ENCODE measurements around the gene TMEM35B.
"Not testable (repeated sequence)": the region's sequence is repeated elsewhere in the genome, so short reads cannot be mapped to it uniquely, and the experiment has no call there.

Gene TMEM35B

GRCh38 chr1:34975771-34976170, 9.4 kb downstream of the TMEM35B start:
- DNase-seq (ENCODE audit: low spot score) = no peak

DNA sequence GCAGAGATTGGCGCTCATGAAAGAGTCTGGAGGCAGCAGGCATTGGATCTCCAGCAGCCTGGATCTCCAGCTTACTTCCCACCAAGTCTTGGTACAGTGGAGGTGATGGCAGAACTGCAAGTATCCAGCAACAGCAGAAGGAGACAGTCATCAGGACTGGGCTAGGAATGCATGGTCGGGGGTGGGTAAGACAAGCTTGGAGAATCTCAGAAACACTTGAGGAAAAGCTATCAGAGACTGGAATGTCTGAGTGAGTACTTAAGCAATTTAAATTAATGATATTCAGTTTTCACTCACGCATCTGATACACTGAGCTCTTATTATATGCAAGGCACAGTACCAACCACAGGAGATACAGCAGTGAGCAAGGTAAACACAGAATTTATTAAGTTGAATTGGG, 9.8 kb downstream of the TMEM35B start:
- no peak for DNase-seq (ENCODE audit: low spot score)

- no peak for DNase-seq (ENCODE audit: low spot score)
These were observed 10.5 kb downstream of the TMEM35B start for GRCh38 chr1:34974626-34975025.

GRCh38 chr1:34973326-34973725, 11.8 kb downstream of the TMEM35B start:
- DNase-seq (ENCODE audit: low spot score) = no peak

GRCh38 chr1:34970829-34971228, 14.3 kb downstream of the TMEM35B start:
- DNase-seq (ENCODE audit: low spot score) = no peak

DNA sequence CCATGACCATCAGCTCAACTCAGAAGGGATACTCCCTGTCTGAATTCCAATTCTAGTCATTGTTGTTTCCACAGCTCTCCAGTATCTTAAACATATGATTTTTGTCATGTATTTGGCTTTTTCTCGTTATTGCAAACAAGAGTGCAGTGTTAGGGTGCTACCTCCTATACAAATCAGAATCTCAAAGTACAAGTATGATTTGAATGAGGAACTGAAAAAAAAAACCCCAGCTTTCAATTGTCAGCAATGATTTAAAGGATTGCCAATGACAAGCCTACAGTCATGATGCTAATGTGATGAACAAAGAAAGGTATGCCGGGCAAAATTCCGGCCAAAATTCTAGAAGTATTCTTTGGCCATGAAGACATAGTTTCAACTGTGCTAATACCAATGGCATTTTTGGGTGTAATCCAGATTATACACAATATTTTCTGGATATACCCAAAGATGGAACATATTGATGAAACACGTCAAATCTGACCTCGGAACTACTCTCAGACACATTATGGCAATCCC, 14.9 kb downstream of the TMEM35B start:
- no peak for DNase-seq (ENCODE audit: low spot score)

GRCh38 chr1:34968297-34968696, 16.9 kb downstream of the TMEM35B start:
- not testable (repeated sequence) for DNase-seq (ENCODE audit: low spot score)

GRCh38 chr1:34967672-34968071, 17.5 kb downstream of the TMEM35B start:
- not testable (repeated sequence) for DNase-seq (ENCODE audit: low spot score)

DNA sequence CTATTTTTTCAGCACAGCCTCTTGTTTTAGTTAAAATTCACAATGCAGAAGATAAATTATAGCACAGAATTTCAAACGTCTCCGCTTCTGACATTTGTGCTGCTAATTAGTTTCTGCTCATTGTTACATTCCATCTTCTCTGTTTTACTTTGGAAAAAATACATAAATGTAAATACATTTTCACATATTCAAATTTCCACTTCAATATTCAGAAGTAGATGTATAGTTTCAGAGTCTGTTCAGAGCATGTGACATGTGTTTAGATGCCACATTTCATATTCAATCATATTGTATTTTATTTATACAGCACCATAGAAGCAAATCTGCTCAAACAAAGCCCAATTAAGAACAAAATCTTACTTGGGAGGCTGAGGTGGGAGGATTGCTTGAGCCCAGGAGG, 19.6 kb downstream of the TMEM35B start:
- no peak for DNase-seq (ENCODE audit: low spot score)

DNA sequence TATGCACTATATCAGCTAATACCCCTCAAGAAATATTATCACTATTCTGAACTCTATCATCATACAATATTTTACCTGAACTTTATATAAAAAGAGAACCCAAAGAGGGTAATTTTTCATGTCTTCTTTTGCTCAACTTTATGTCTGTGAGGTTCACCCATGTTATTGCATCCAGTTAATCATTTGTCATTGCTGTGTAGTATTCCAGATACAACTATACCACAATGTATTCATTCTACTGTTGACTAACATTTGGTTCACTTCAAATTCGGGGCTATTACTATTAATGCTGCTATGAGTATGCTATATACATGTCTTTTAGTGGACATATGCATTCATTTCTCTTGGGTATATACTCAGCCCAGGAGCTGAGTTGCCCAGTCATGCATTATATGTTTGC, 34.7 kb downstream of the TMEM35B start:
- no peak for DNase-seq (ENCODE audit: low spot score)

DNA sequence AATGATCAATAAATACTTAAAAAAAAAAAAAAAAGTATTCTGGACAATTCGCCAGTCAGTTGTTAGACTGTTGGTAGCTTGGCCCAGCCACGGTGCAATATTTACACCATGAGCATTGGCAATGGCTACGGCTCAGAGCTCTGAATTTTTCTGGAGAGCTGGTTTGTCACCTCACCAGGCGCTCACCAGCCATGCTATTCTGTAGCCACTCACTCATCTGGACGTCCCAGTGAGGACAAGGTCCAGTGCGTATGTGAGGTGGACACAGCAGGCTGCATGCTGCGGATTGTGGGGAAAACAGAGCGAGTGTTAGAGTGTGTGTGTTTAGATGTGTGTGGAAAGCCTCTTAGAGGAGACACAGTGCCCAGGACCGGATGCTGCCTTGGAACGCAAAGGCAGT, 36.4 kb downstream of the TMEM35B start:
- not testable (repeated sequence) for DNase-seq (ENCODE audit: low spot score)

- DNase-seq (ENCODE audit: low spot score) = not testable (repeated sequence)
These were observed 37.4 kb downstream of the TMEM35B start for GRCh38 chr1:34947641-34948314.

DNA sequence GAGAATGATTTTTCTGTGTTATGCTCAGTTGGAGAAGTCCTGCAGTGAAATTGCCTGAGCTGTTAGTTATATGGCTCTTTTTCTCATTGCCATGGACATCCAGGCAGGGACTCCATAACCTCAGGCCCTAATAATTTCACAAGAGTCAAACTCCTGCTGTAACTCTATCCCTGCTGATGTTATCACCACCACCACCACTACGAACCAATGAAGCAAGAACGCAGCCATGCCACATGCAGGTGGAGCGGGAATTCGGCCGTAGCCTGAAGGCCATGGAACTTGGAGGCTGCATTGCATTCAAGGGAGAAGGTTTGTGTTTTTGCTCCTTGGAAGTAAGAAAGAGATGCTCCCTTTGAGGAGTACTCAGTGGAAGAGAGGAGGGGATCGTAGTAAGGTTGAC, 38.9 kb downstream of the TMEM35B start:
- DNase-seq (ENCODE audit: low spot score) = no peak

GRCh38 chr1:34941798-34942197, 43.3 kb downstream of the TMEM35B start:
- DNase-seq (ENCODE audit: low spot score) = not testable (repeated sequence)
